Chondrocyte (in vitro differentiated cells): ENCODE measurements around the gene FGD4. TPM values are rescaled to one million over a fixed set of nuclear protein-coding genes. Genes with fewer than 3 reads are reported as not detected.
"Not testable (repeated sequence)": the region's sequence is repeated elsewhere in the genome, so short reads cannot be mapped to it uniquely, and the experiment has no call there.

Source experiments
- DNase-seq: peaks from one replicate; pipeline ENCODE4 v3.0.0; 2021; ENCODE audit warnings: mixed read lengths, low spot score
- H3K27ac Mint-ChIP-seq: one replicate; pipeline ENCODE4 v1.8.0; 2021; ENCODE audit warnings: mild to moderate bottlenecking, moderate library complexity, mixed read lengths; ENCODE audit not compliant: unreplicated experiment
- H3K27me3 Mint-ChIP-seq: 2 replicates; pipeline ENCODE4 v1.8.0; 2021; ENCODE audit warnings: low read depth, mixed read lengths
- H3K36me3 Mint-ChIP-seq: 2 replicates; pipeline ENCODE4 v1.8.0; 2021; ENCODE audit warnings: low read depth, mixed read lengths
- H3K4me1 Mint-ChIP-seq: 2 replicates; pipeline ENCODE4 v1.8.0; 2021; ENCODE audit warnings: low read depth, mild to moderate bottlenecking, mixed read lengths
- H3K4me3 Mint-ChIP-seq: one replicate; pipeline ENCODE4 v1.8.0; 2021; ENCODE audit warnings: mild to moderate bottlenecking, moderate library complexity, mixed read lengths; ENCODE audit not compliant: unreplicated experiment
- H3K9me3 Mint-ChIP-seq: 2 replicates; pipeline ENCODE4 v1.8.0; 2021; ENCODE audit warnings: low read depth, mixed read lengths
- total RNA-seq: library from RNA; stranded (reverse); gene quantifications from 3 replicates; pipeline ENCODE4 v1.2.1, GENCODE V29; 2021
- TF ChIP-seq, protein P1 (sequence below): fragments of 200-600 bp; sonication (generic); IDR thresholded peaks from 2 replicates; pipeline ENCODE4 v1.5.0; 2021; ENCODE audit warnings: antibody characterized with exemption, mild to moderate bottlenecking, moderate library complexity

Gene FGD4
- total RNA-seq, 1 donor from 2014 or later, result 8.7 TPM

DNA sequence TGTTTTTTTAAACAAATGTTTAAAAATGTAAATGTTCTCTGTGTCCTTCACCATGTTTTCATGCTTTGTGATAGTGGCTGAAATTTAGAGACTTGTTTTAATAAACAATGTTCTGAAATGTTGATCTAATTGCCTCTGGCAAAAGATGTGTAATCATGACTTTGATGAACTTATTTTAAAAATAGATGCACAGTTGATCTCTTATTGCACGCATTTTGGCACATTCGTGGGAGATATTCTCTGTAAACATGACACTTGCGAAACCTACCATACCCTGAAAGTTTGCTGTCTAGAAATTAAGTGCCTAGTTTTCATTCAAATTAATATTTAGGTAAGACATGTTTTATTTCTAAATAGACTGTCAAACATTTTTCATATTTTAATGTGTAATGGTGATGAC lies 160.1 kb downstream of the FGD4 start:
- Mint-ChIP-seq H3K4me3 (no peak overlapping the region), H3K4me1 (peaks cover 3% of the 10 kb centered on the region), H3K9me3 (no peaks in the 10 kb centered on the region), H3K36me3 (peaks cover 2% of the 10 kb centered on the region), H3K27ac (no peak overlapping the region), H3K27me3 (no peaks in the 10 kb centered on the region)
- TF ChIP-seq, protein P1, sequence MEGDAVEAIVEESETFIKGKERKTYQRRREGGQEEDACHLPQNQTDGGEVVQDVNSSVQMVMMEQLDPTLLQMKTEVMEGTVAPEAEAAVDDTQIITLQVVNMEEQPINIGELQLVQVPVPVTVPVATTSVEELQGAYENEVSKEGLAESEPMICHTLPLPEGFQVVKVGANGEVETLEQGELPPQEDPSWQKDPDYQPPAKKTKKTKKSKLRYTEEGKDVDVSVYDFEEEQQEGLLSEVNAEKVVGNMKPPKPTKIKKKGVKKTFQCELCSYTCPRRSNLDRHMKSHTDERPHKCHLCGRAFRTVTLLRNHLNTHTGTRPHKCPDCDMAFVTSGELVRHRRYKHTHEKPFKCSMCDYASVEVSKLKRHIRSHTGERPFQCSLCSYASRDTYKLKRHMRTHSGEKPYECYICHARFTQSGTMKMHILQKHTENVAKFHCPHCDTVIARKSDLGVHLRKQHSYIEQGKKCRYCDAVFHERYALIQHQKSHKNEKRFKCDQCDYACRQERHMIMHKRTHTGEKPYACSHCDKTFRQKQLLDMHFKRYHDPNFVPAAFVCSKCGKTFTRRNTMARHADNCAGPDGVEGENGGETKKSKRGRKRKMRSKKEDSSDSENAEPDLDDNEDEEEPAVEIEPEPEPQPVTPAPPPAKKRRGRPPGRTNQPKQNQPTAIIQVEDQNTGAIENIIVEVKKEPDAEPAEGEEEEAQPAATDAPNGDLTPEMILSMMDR, result no peak
- DNase-seq, result no peak

DNA sequence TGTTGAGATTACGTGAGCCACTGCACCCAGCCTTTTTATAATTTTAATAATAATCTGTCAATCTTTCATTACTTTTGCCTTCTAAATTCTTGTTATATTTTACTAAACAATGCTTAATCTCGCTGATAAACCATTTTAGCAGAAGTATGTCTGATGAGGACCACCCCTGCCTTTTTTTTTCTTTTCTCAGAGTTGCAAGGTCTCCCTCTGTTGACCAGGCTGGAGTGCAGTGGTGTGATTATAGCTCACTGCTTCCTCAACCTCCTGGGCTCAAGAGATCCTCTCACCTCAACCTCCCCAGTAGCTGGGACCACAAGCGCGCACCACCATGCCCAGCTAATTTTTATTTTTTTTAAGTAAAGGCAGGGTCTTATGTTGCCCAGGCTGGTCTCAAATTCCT lies 161.2 kb downstream of the FGD4 start:
- TF ChIP-seq, protein P1, result no peak
- Mint-ChIP-seq H3K4me1 (peaks cover 3% of the 10 kb centered on the region), H3K9me3 (no peaks in the 10 kb centered on the region), H3K4me3 (no peak overlapping the region), H3K27me3 (no peaks in the 10 kb centered on the region), H3K36me3 (peaks cover 4% of the 10 kb centered on the region), H3K27ac (no peak overlapping the region)
- DNase-seq, result no peak

DNA sequence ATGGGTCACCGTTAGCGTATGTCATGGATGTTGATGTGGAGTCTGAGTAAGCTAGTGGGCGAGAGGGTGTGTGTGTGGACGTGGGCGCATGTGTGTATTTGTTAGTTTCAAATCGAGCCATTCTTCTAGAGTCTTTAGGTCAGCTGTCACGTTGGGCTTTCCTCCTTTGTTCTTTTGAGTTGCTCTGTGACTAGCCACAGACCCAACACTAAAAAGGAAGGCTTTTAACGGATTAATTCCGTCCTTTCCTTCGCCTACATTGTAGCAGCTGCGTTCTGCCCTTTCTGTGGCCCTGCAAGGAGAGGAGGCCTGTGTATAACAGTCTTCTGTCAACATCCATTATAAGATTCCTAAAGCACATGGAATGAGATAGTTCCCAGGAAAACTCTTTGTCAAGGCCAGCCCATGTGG lies 162.6 kb downstream of the FGD4 start:
- TF ChIP-seq, protein P1, result no peak
- Mint-ChIP-seq H3K4me1 (peaks cover 6% of the 10 kb centered on the region), H3K9me3 (no peaks in the 10 kb centered on the region), H3K4me3 (no peak overlapping the region), H3K36me3 (peaks cover 4% of the 10 kb centered on the region), H3K27me3 (no peaks in the 10 kb centered on the region), H3K27ac (no peak overlapping the region)
- DNase-seq, result no peak

DNA sequence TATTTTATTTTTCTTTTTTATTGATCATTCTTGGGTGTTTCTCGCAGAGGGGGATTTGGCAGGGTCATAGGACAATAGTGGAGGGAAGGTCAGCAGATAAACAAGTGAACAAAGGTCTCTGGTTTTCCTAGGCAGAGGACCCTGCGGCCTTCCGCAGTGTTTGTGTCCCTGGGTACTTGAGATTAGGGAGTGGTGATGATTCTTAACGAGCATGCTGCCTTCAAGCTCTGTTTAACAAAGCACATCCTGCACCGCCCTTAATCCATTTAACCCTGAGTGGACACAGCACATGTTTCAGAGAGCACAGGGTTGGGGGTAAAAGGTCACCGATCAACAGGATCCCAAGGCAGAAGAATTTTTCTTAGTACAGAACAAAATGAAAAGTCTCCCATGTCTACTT lies 163.1 kb downstream of the FGD4 start:
- H3K4me1 Mint-ChIP-seq, H3K9me3 Mint-ChIP-seq, H3K27ac Mint-ChIP-seq, DNase-seq, H3K36me3 Mint-ChIP-seq, H3K27me3 Mint-ChIP-seq, H3K4me3 Mint-ChIP-seq: not testable (repeated sequence)

DNA sequence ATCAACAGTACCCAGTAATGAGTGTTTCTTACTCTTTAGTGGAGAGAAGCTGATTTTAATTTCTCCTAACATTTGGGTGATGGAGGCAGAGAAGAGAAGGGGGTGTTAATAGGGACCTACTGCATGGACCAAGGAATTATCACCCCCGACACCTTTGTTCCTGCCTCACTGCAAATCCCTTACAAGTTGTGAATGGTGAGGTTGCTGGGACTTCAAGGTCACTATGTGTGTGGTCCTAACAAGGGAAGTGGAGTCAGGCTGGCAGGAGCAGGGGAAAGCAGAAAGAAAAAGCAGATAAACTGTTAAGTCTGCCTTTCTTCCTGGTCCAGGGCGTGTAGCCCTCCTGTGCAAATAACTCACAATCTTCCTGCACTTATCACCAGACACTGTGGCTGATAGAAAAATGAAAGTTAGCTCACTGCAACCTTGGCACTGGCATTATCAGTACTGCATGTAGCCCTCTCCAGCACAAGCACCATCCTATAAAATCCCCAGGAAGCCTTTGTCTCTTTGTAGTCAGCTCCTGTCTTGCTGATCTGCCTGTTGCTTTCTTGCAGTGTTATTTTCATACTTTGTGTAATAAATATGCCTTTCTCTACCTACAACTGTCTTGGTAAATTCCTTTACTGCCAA lies 167.4 kb downstream of the FGD4 start:
- Mint-ChIP-seq H3K36me3 (peaks cover 4% of the 10 kb centered on the region), H3K27me3 (no peaks in the 10 kb centered on the region), H3K27ac (no peak overlapping the region), H3K4me3 (no peak overlapping the region), H3K9me3 (no peaks in the 10 kb centered on the region), H3K4me1 (peaks cover 23% of the 10 kb centered on the region)
- TF ChIP-seq, protein P1, result no peak
- no peak for DNase-seq

DNA sequence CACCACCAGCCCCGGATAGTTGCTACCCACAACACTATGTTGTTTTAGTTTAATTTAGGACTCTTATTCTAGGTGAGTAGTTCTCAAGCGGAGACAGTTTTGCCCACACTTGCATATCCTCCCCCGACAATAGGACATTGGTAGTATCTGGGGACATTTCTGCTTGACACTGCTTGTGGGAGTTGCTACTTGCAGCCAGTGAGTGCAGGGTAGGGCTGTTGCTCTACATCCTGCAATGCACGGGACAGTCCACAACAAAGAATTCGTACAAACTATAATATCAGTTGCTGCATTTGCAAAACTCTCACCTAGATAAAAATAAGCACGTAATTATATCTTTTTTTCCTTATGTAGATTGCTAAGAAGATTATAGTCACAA lies 167.9 kb downstream of the FGD4 start:
- Mint-ChIP-seq H3K27ac (no peak overlapping the region), H3K4me3 (no peak overlapping the region), H3K9me3 (no peaks in the 10 kb centered on the region), H3K4me1 (peaks cover 23% of the 10 kb centered on the region), H3K36me3 (peaks cover 4% of the 10 kb centered on the region), H3K27me3 (no peaks in the 10 kb centered on the region)
- TF ChIP-seq, protein P1, result no peak
- DNase-seq, result no peak
